Activated CD4-positive, alpha-beta T cell treated with anti-CD3 and anti-CD28 coated beads for 36 hours (primary cell): Measurements from ENCODE around the gene IRGC. TPM values are rescaled to one million over a fixed set of nuclear protein-coding genes. Genes with fewer than 3 reads are reported as not detected.
"Not testable (repeated sequence)": the region's sequence is repeated elsewhere in the genome, so short reads cannot be mapped to it uniquely, and the experiment has no call there.

Experiments
- ATAC-seq: fragments of 200-7000 bp; cut with Tn5 transposase; one replicate; pipeline ENCODE4 v1.10.0; 2021; ENCODE audit warnings: mild to moderate bottlenecking, moderate library complexity
- CTCF ChIA-PET: fragments of 350-600 bp; sonication (Branson Sonifier 250); formaldehyde crosslinking; loops from one replicate; lab custom pipeline; 2021; ENCODE audit warnings: antibody characterized with exemption; lab: Charles Lee
- POLR2A ChIA-PET: fragments of 350-600 bp; sonication (Branson Sonifier 250); formaldehyde crosslinking; loops from one replicate; lab custom pipeline; 2021; ENCODE audit warnings: antibody characterized with exemption, inconsistent platforms; lab: Charles Lee
- DNase-seq: peaks from one replicate; pipeline ENCODE4 v3.0.0-alpha.2; 2020
- H3K27ac Mint-ChIP-seq: one replicate; pipeline ENCODE4 v1.8.0; 2021; ENCODE audit warnings: mixed read lengths
- H3K27me3 Mint-ChIP-seq: one replicate; pipeline ENCODE4 v1.8.0; 2021; ENCODE audit warnings: mixed read lengths
- H3K36me3 Mint-ChIP-seq: one replicate; pipeline ENCODE4 v1.8.0; 2021; ENCODE audit warnings: low read depth, mixed read lengths
- H3K4me1 Mint-ChIP-seq: one replicate; pipeline ENCODE4 v1.8.0; 2021; ENCODE audit warnings: mixed read lengths
- H3K4me3 Mint-ChIP-seq: one replicate; pipeline ENCODE4 v1.8.0; 2021; ENCODE audit warnings: mild to moderate bottlenecking, moderate library complexity, mixed read lengths
- H3K9me3 Mint-ChIP-seq: one replicate; pipeline ENCODE4 v1.8.0; 2021; ENCODE audit warnings: low read depth, mixed read lengths
- intact Hi-C, 2 experiments: fragments of 100-400 bp; cut with DNase I in 1 of 2; cut with micrococcal nuclease in 1 of 2; formaldehyde crosslinking; loops; one replicate each; pipeline versions ENCODE4 v1.14.2 to v1.15.1; 2022 to 2024; cut with DNase I, micrococcal nuclease
- total RNA-seq, 2 experiments: library from RNA; stranded (reverse); gene quantifications; one replicate each; pipeline ENCODE4 v1.2.3, GENCODE V29; 2021

The IRGC gene
- total RNA-seq, 2 experiments from 2014 or later = not detected

DNA sequence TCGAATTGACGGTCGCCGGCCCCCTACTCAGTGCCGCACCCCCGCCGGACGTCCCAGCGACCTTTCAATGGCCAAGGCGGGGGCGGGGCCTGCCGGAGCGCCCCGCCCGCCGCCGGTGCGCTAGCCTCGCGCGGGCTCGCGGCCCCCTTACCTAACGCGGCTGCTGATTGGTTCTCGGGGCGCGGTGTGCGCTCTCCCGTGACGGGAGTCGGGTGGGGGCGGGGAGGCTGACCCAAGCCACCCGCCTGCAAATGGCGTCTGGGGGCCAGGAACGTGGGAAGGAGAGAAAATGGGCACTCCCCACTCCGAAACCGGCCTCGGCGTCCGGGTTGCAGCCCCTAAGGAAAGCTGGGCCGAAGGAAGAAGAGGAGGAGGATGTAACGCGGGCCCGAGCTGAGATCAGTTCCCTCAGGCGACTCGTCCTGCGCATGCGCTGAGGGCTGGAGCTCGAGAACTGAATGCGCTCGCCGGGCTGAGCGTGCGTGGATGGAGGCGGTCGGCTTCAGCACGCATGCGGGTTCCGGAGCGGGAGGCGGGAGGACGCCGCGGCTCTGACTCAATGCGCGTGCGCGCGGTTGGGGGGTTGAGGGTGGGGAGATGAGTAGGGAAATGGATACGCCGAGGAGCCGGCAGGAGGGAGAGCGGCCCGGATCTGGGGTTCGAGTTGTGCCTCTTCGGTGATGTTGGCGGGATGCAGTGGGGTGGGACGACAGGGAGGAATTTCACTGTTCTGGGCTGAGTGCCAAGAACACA lies 38.8 kb downstream of the IRGC start, which contains the start of gene SMG9:
TSS of gene SMG9 (minus strand) at position 460 of the 753 bp plus-strand sequence. CDS start 4,221 bp downstream, outside the sequence.
- Mint-ChIP-seq H3K9me3 (no peaks in the 10 kb centered on the region), H3K4me1 (peaks cover 69% of the 10 kb centered on the region), H3K27me3 (no peaks in the 10 kb centered on the region), H3K36me3 (peaks cover 55% of the 10 kb centered on the region), H3K4me3 (peak within 1 kb of the TSS; percentile 99), H3K27ac (peak within 1 kb of the TSS; percentile 99)
- DNase-seq = peak; percentile 99
- intact Hi-C loops = loop anchor here (1.0 to 5.0 kb wide), 12 partner anchors 11 to 1797 kb away; partner anchors contain the start of genes BCL3 (in 1 of the 2), IRGQ (in 1 of the 2), PINLYP (in 1 of the 2) and RABAC1 (in 1 of the 2)
- ChIA-PET POLR2A (interaction anchor here (1.0 to 4.2 kb wide), 6 partner anchors 11 to 86 kb away, joined by 3 to 41 read pairs (median 10); partner anchors contain the start of gene KCNN4), CTCF (interaction anchor here (0.8 to 7.8 kb wide), 8 partner anchors 9 to 159 kb away, joined by 3 to 94 read pairs (median 6); partner anchors contain the start of genes IRGQ and ZNF576)
- ATAC-seq = peak; percentile 75

DNA sequence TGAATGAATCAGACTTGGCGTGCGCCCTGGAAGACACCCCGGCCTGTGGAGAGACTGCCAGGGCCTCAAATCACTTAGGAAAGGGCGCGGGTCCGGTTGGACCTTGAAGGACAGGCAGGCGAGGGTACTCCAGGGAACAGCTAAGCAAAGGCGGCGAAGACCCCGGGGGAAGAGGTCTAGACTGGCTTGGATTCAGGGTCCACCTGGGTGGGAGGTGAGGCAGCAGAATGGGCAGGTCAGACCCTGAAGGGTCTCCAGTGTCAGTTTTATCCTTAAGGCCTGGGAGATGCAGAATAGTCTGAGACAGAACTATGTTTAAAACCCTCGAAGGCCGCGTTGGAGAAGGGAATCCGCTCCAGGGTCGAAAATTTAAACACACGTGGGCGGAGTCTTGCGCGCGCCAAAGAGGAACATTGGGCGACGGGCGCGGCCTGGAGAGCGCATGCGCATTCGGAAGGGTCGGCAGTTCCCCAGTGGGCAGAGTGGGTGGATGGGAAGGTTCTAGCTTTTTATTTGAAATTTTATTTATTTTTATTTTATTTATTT lies 39.5 kb downstream of the IRGC start:
- intact Hi-C loops = loop anchor here in 1 of 2 experiments (2.0 kb wide), 2 partner anchors 71 to 993 kb away; partner anchors contain the start of genes BCL3 and ZNF283
- peak overlapping the region; percentile 99 for H3K27ac Mint-ChIP-seq
- no peak for ATAC-seq

DNA sequence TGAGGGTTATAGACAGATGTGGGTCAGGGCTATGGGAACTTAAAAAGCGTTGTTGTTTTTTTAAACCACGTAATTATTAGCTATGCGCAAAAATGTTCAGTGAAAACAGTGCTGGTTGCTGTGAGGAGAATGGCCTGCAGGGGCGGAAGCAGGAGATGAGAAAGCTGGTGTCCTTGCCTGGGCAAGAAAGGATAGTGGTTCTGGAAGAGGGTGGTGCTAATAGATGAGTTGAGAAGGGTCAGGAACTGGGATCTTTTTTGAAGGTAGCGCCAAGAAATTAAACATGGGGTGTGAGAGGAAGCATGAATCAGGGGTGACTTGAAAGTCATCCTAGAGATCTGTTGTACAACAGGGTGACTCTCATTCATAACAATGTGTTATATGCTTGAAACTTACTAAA lies 43.6 kb downstream of the IRGC start:
- DNase-seq (no peak), ATAC-seq (no peak)
- Mint-ChIP-seq H3K27ac (peak overlapping the region; percentile 38), H3K36me3 (peaks cover 45% of the 10 kb centered on the region), H3K4me3 (no peak overlapping the region), H3K9me3 (no peaks in the 10 kb centered on the region), H3K4me1 (peaks cover 63% of the 10 kb centered on the region), H3K27me3 (no peaks in the 10 kb centered on the region)
- intact Hi-C loops = no loop called here
- ChIA-PET POLR2A (no interaction called here), CTCF (interaction anchor here (1.6 kb wide), 1 partner anchor 14 kb away, joined by 5 read pairs; no protein-coding TSS in a partner anchor)

More for the DNA sequence above, 39.5 kb downstream of the IRGC start:
- Mint-ChIP-seq H3K9me3 (no peaks in the 10 kb centered on the region), H3K36me3 (peaks cover 50% of the 10 kb centered on the region), H3K27me3 (no peaks in the 10 kb centered on the region), H3K4me1 (peaks cover 66% of the 10 kb centered on the region), H3K4me3 (peak overlapping the region; percentile 99)
- CTCF ChIA-PET = interaction anchor here (0.8 to 7.8 kb wide), 9 partner anchors 10 to 159 kb away, joined by 3 to 94 read pairs (median 6); partner anchors contain the start of genes IRGQ, KCNN4 and ZNF576
- POLR2A ChIA-PET = interaction anchor here (1.0 to 4.2 kb wide), 4 partner anchors 11 to 87 kb away, joined by 3 to 41 read pairs (median 16); partner anchors contain the start of gene KCNN4
- DNase-seq = peak; percentile 89

DNA sequence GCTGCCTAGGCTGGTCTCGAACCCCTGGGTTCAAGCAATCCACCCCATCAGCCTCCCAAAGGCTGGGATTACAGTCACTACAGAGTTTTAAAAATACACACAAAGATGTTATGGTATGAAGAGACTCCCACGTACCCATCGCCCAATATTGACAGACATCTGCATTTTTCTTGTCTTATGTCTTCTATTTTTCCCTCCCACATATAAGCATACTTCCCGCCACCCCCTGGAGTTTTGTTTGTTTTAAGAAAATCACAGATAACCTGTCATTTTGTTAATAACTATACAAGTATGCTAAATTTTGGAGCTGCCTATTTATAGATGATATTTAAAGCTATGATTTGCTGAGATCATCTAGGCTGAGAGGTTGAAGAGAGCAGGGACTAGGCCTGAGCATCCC lies 45.1 kb downstream of the IRGC start:
- Mint-ChIP-seq H3K4me1 (peaks cover 73% of the 10 kb centered on the region), H3K36me3 (peaks cover 41% of the 10 kb centered on the region), H3K9me3 (no peaks in the 10 kb centered on the region), H3K27me3 (no peaks in the 10 kb centered on the region), H3K27ac (no peak overlapping the region), H3K4me3 (no peak overlapping the region)
- intact Hi-C loops = no loop called here
- CTCF ChIA-PET = interaction anchor here (1.5 kb wide), 1 partner anchor 9 kb away, joined by 5 read pairs; no protein-coding TSS in a partner anchor
- POLR2A ChIA-PET = no interaction called here
- DNase-seq (no peak), ATAC-seq (no peak)

DNA sequence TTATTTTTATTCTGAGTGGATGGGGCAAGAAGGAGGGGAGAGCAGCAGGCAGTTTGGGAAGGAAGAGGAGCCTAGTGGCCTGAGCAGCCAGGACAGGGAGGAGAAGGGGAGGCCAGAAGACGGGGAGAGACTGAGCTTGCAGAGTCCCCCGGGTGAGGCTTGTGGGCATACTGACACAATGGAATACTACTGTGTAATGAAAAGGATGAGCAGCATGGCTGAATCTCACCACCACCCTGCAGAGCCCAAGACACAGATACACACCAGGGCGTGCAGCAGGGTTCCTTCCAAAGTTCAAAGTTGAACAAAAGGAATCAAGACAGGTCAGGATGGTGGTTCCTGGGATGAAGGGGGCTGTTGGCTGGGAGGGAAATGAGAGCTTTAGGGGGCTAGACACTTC lies 46.9 kb downstream of the IRGC start:
- Mint-ChIP-seq H3K9me3 (no peaks in the 10 kb centered on the region), H3K27ac (peak overlapping the region; percentile 77), H3K4me3 (no peak overlapping the region), H3K4me1 (peaks cover 73% of the 10 kb centered on the region), H3K27me3 (no peaks in the 10 kb centered on the region), H3K36me3 (peaks cover 44% of the 10 kb centered on the region)
- intact Hi-C loops = no loop called here
- ChIA-PET CTCF (interaction anchor here (0.7 to 6.9 kb wide), 9 partner anchors 9 to 94 kb away, joined by 3 to 94 read pairs (median 5); partner anchors contain the start of gene SMG9), POLR2A (no interaction called here)
- DNase-seq (no peak), ATAC-seq (no peak)

DNA sequence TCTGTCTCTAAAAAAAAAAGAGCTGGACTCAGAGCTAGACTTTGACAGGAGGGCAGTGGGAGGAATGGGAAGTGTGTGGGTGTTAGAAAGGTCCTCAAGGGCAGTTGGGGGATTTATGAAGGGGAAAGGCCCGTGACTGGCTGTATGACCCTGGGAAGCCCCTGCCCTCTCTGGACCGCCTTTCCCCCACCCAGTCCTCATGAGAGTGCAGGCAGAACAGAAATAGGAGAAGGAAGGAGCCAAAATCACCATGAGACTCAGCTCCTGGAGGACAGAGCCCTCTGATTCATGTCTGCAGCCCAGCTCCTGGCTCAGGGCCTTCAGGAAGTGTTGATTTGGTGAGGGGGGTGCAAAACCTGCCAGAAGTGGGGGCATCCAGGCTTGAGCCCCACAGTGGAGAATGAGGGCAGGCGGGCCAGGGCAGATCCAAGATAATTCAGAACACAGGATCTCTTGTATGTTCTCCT lies 47.6 kb downstream of the IRGC start:
- POLR2A ChIA-PET = interaction anchor here (0.6 to 0.8 kb wide), 2 partner anchors 10 to 245 kb away, joined by 3 read pairs; no protein-coding TSS in a partner anchor
- Mint-ChIP-seq H3K27ac (peak overlapping the region; percentile 86), H3K4me3 (peak overlapping the region; percentile 7), H3K36me3 (peaks cover 46% of the 10 kb centered on the region), H3K4me1 (peaks cover 73% of the 10 kb centered on the region), H3K27me3 (no peaks in the 10 kb centered on the region), H3K9me3 (no peaks in the 10 kb centered on the region)
- CTCF ChIA-PET = interaction anchor here (0.7 to 6.9 kb wide), 6 partner anchors 9 to 62 kb away, joined by 3 to 94 read pairs (median 6); partner anchors contain the start of gene SMG9
- intact Hi-C loops = no loop called here
- DNase-seq (peak; percentile 36), ATAC-seq (no peak)

DNA sequence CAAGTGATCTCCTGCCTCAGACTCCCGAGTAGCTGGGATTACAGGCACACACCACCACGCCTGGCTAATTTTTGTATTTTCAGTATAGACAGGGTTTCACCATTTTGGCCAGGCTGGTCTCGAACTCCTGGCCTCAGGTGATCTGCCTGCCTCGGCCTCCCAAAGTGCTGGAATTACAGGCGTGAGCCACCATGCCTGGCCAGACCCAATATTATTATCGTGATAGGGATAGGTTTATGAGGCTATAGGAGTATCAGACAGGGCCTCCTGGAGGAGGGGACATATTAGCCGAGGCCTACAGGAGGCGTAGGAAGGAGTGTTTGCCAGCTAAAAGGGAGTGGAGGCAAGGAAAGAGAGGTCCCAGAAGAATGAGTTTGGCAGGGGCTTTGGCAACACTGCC lies 48.8 kb downstream of the IRGC start:
- CTCF ChIA-PET = interaction anchor here (0.8 to 6.9 kb wide), 13 partner anchors 10 to 245 kb away, joined by 3 to 94 read pairs (median 8); partner anchors contain the start of genes IRGQ, KCNN4, PLAUR and SMG9
- intact Hi-C loops = loop anchor here (1.0 to 5.0 kb wide), 9 partner anchors 10 to 1687 kb away; partner anchors contain the start of genes SMG9 (in 2 of the 2) and ZNF574 (in 1 of the 2)
- peaks cover 70% of the 10 kb centered on the region for H3K4me1 Mint-ChIP-seq
- H3K4me3 Mint-ChIP-seq = peak overlapping the region; percentile 47
- POLR2A ChIA-PET = interaction anchor here (0.5 to 3.3 kb wide), 6 partner anchors 10 to 329 kb away, joined by 3 to 41 read pairs (median 6); partner anchors contain the start of genes KCNN4 and SMG9
- H3K27me3 Mint-ChIP-seq, H3K9me3 Mint-ChIP-seq, ATAC-seq, DNase-seq: not testable (repeated sequence)
- H3K27ac Mint-ChIP-seq = peak overlapping the region; percentile 97
- peaks cover 58% of the 10 kb centered on the region for H3K36me3 Mint-ChIP-seq

DNA sequence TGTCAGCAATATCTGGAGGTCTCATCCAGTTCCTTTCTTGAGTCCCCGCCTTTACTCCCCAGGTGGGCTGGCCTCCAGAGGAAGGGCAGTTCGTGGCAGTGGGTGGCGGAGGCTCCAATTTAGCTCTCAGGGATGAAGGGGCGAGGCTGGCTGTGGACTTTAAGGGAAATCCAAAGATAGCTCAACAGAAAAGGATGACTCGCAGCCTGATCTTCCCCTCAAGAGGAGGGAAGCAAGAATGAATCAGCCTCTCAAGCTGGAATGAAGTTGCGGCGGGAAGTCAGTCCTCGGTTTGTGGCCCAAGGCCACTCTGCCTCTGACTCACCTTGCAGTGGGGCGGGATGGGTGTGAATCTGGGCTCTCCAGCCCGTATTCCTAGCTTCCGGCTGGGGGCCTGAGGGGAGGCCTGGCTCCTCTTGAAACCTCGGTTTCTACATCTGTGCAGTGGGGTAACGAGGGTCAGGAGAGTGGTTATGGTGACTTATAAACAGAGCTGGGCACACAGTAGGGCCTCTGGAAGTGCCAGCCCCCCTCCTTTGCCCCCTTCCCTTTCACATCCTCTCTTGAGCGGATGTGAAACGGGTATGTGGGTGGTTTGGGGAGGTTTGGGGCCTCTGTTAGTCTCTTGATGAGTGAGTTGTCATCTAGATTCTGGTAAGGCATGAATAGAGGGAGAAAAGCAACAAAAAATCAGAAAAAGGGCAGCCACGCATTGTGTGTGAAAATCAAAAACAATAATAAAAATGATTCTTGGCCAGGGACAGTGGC lies 49.4 kb downstream of the IRGC start:
- DNase-seq = peak; percentile 92
- Mint-ChIP-seq H3K27me3 (no peaks in the 10 kb centered on the region), H3K4me3 (peak overlapping the region; percentile 47), H3K9me3 (no peaks in the 10 kb centered on the region), H3K27ac (peak overlapping the region; percentile 97), H3K36me3 (peaks cover 64% of the 10 kb centered on the region), H3K4me1 (peaks cover 71% of the 10 kb centered on the region)
- ATAC-seq = peak; percentile 81
- intact Hi-C loops = loop anchor here (1.0 to 5.0 kb wide), 9 partner anchors 11 to 1688 kb away; partner anchors contain the start of genes SMG9 (in 2 of the 2) and ZNF574 (in 1 of the 2)
- ChIA-PET CTCF (interaction anchor here (0.6 to 6.9 kb wide), 20 partner anchors 11 to 245 kb away, joined by 3 to 94 read pairs (median 6); partner anchors contain the start of genes IRGQ, KCNN4, PLAUR and SMG9), POLR2A (interaction anchor here (0.5 to 3.3 kb wide), 7 partner anchors 11 to 330 kb away, joined by 3 to 41 read pairs (median 7); partner anchors contain the start of genes KCNN4 and SMG9)

DNA sequence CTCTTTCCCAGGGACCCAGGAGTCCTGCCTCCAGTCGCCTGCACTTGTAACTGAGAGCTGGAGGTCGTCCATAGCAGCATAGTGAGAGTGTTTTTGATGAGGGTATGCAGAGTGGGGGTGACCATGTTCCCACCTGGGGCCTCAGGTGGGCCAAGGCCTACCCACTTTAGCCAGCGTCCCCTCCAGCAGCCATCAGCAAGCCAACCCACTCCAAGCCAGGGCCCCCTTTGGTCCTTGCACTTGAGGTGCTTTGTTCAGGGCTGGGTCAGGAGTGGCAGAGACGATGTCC lies 50.8 kb downstream of the IRGC start:
- H3K27ac Mint-ChIP-seq = peak overlapping the region; percentile 97
- no peaks in the 10 kb centered on the region for H3K9me3 Mint-ChIP-seq
- H3K4me1 Mint-ChIP-seq = peaks cover 71% of the 10 kb centered on the region
- peak overlapping the region; percentile 47 for H3K4me3 Mint-ChIP-seq
- intact Hi-C loops = loop anchor here in 1 of 2 experiments (1.0 to 5.0 kb wide), 3 partner anchors 44 to 1689 kb away; partner anchors contain the start of gene ZNF574
- no peak for ATAC-seq
- no peaks in the 10 kb centered on the region for H3K27me3 Mint-ChIP-seq
- ChIA-PET CTCF (interaction anchor here (0.9 to 6.9 kb wide), 14 partner anchors 10 to 327 kb away, joined by 3 to 94 read pairs (median 6); partner anchors contain the start of genes IRGQ, KCNN4, SMG9 and ZNF283), POLR2A (interaction anchor here (1.0 to 3.3 kb wide), 4 partner anchors 10 to 15 kb away, joined by 3 to 41 read pairs (median 6); partner anchors contain the start of gene SMG9)
- DNase-seq = no peak
- peaks cover 76% of the 10 kb centered on the region for H3K36me3 Mint-ChIP-seq
